ENCODE results near the gene C9orf57.

DNA sequence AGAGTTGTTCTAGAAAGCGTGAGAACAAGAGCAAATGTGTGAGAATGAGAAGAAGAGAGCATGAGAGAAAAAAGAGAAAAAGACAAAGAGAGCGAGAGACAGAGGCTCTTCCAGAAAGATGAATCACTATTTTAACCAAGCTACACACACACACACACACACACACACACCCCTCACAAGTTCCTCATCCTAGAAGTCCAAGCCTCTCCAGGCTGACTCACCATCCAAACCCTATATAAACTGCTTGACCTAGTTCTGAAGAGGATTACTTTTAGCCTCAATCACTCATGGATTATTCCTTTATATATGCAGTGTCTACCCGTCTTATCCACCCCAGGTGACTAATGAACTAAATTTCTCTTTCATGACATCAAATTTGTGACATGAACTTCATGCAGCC lies 37.6 kb downstream of the C9orf57 start:
- TF ChIP-seq, protein P1, sequence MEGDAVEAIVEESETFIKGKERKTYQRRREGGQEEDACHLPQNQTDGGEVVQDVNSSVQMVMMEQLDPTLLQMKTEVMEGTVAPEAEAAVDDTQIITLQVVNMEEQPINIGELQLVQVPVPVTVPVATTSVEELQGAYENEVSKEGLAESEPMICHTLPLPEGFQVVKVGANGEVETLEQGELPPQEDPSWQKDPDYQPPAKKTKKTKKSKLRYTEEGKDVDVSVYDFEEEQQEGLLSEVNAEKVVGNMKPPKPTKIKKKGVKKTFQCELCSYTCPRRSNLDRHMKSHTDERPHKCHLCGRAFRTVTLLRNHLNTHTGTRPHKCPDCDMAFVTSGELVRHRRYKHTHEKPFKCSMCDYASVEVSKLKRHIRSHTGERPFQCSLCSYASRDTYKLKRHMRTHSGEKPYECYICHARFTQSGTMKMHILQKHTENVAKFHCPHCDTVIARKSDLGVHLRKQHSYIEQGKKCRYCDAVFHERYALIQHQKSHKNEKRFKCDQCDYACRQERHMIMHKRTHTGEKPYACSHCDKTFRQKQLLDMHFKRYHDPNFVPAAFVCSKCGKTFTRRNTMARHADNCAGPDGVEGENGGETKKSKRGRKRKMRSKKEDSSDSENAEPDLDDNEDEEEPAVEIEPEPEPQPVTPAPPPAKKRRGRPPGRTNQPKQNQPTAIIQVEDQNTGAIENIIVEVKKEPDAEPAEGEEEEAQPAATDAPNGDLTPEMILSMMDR (IDR thresholded peaks at IDR 0.05) = no peak
- TF ChIP-seq EZH2 (IDR thresholded peaks at IDR 0.05; ENCODE audit: borderline replicate concordance, insufficient read depth, low read depth, low read length, poor library complexity, severe bottlenecking) = no peak
